Natural killer cell (primary cell): ENCODE measurements around the gene LYST. TPM values are rescaled to one million over a fixed set of nuclear protein-coding genes. Genes with fewer than 3 reads are reported as not detected.

Experiments used
- ATAC-seq, 3 donors: fragments of 150-1000 bp in 2 of 3; fragments of 200-7000 bp in 1 of 3; cut with Tn5 transposase; 1 replicate in 1 of 3; 2 replicates in 2 of 3; pipeline ENCODE4 v1.10.0; 2021; ENCODE audit warnings: mild to moderate bottlenecking in 2 of 3, moderate library complexity in 2 of 3
- DNase-seq, 2 donors: peaks; one replicate each; pipeline versions ENCODE4 v3.0.0 to v3.0.0-alpha.2; 2013 to 2021; ENCODE audit warnings: mixed read lengths in 1 of 2
- H3K27ac ChIP-seq: one replicate; pipeline ENCODE4 v1.5.1; 2013; ENCODE audit warnings: mild to moderate bottlenecking, low read length
- H3K27me3 ChIP-seq: one replicate; pipeline ENCODE4 v1.6.1; 2013; ENCODE audit warnings: low read length; ENCODE audit not compliant: control insufficient read depth, insufficient read depth
- H3K36me3 ChIP-seq: one replicate; pipeline ENCODE4 v1.6.1; 2013; ENCODE audit warnings: low read length; ENCODE audit not compliant: control insufficient read depth, insufficient read depth
- H3K4me1 ChIP-seq: one replicate; pipeline ENCODE4 v1.6.1; 2013; ENCODE audit warnings: low read length; ENCODE audit not compliant: control insufficient read depth, insufficient read depth
- H3K4me3 ChIP-seq: one replicate; pipeline ENCODE4 v1.5.1; 2013; ENCODE audit warnings: low read length
- H3K9me3 ChIP-seq: one replicate; pipeline ENCODE4 v1.6.1; 2013; ENCODE audit warnings: low read length; ENCODE audit not compliant: control insufficient read depth, insufficient read depth
- H3K27ac Mint-ChIP-seq, 2 donors: one replicate each; pipeline ENCODE4 v1.8.0; 2022; ENCODE audit warnings: mild to moderate bottlenecking in 2 of 2, mixed read lengths in 2 of 2, moderate library complexity in 1 of 2
- H3K27me3 Mint-ChIP-seq, 2 donors: one replicate each; pipeline ENCODE4 v1.8.0; 2022; ENCODE audit warnings: low read depth in 2 of 2, mixed read lengths in 2 of 2
- H3K36me3 Mint-ChIP-seq: one replicate; pipeline ENCODE4 v1.8.0; 2022; ENCODE audit warnings: mixed read lengths
- H3K4me1 Mint-ChIP-seq, 2 donors: one replicate each; pipeline ENCODE4 v1.8.0; 2022; ENCODE audit warnings: mixed read lengths in 2 of 2
- H3K4me3 Mint-ChIP-seq: one replicate; pipeline ENCODE4 v1.8.0; 2022; ENCODE audit warnings: mild to moderate bottlenecking, moderate library complexity, mixed read lengths
- H3K9me3 Mint-ChIP-seq, 2 donors: one replicate each; pipeline ENCODE4 v1.8.0; 2022; ENCODE audit warnings: mixed read lengths in 2 of 2
- CTCF ChIP-seq: fragments of 200-600 bp; IDR thresholded peaks from one replicate; pipeline ENCODE4 v1.8.0; 2022; ENCODE audit warnings: antibody characterized with exemption
- WGBS: methylation state at CpG from one replicate; pipeline ENCODE4 v1.1.7; 2013; ENCODE audit warnings: missing lambda C conversion rate; ENCODE audit not compliant: insufficient coverage; 5-methylcytosine and 5-hydroxymethylcytosine counted together
- intact Hi-C: fragments of 100-400 bp; cut with micrococcal nuclease; formaldehyde crosslinking; loops from one replicate; pipeline ENCODE4 v1.14.2; 2022
- total RNA-seq, 4 donors: library from RNA; stranded (reverse); fragments of 120-200 nt in 1 of 4; gene quantifications; one replicate each; pipeline versions ENCODE4 v1.2.3 to v1.2.4, GENCODE V29; 2013 to 2022

The LYST gene
- total RNA-seq, 3 donors from 2014 or later (not counting 1 experiment from before 2014, with no cell fraction given), result 89.9 to 115 (median 93.6) TPM

- Histone ChIP-seq H3K9me3 (no peaks in the 10 kb centered on the region), H3K4me3 (no peak overlapping the region), H3K27me3 (no peaks in the 10 kb centered on the region), H3K27ac (no peak overlapping the region), H3K4me1 (peaks cover 21% of the 10 kb centered on the region), H3K36me3 (peaks cover 3% of the 10 kb centered on the region)
- Mint-ChIP-seq H3K4me3 (peak overlapping the region; percentile 21), H3K4me1 (peaks cover 28 to 43% of the 10 kb centered on the region in 2 donors), H3K27me3 (no peaks in the 10 kb centered on the region), H3K36me3 (no peaks in the 10 kb centered on the region), H3K27ac (no peak overlapping the region), H3K9me3 (no peaks in the 10 kb centered on the region)
- intact Hi-C loops, result no loop called here
- DNase-seq, result no peak
- 33% methylated on average over 1 of the region's 2 CpGs for WGBS
- TF ChIP-seq CTCF, result no peak
- no peak for ATAC-seq
These were observed 8.9 kb downstream of the LYST start for GRCh38 chr1:235857756-235858155.

- TF ChIP-seq CTCF, result no peak
- no peaks in the 10 kb centered on the region for H3K9me3 ChIP-seq
- intact Hi-C loops, result loop anchor here (1.0 kb wide), 1 partner anchor 9 kb away; no protein-coding TSS in a partner anchor
- Mint-ChIP-seq H3K9me3 (no peaks in the 10 kb centered on the region), H3K27ac (peak overlapping the region in 1 of 2 donors; percentile 64), H3K27me3 (no peaks in the 10 kb centered on the region), H3K36me3 (no peaks in the 10 kb centered on the region), H3K4me1 (peaks cover 33 to 42% of the 10 kb centered on the region in 2 donors), H3K4me3 (peak overlapping the region; percentile 25)
- peak; percentile 56 to 67 (median 59) for ATAC-seq
- H3K4me1 ChIP-seq, result peaks cover 19% of the 10 kb centered on the region
- no peak overlapping the region for H3K4me3 ChIP-seq
- peaks cover 3% of the 10 kb centered on the region for H3K36me3 ChIP-seq
- no CpG with 5 or more reads among the region's 1 CpG for WGBS
- H3K27me3 ChIP-seq, result no peaks in the 10 kb centered on the region
- no peak for DNase-seq
- H3K27ac ChIP-seq, result peak overlapping the region; percentile 52
These were observed 10.8 kb downstream of the LYST start for GRCh38 chr1:235855811-235856429.

- Mint-ChIP-seq H3K27me3 (no peaks in the 10 kb centered on the region), H3K27ac (peak overlapping the region; percentile 57 to 60), H3K36me3 (no peaks in the 10 kb centered on the region), H3K4me1 (peaks cover 49 to 58% of the 10 kb centered on the region in 2 donors), H3K4me3 (peak overlapping the region; percentile 10), H3K9me3 (no peaks in the 10 kb centered on the region)
- WGBS, result 90% methylated on average over 3 of the region's 3 CpGs
- TF ChIP-seq CTCF, result no peak
- intact Hi-C loops, result no loop called here
- Histone ChIP-seq H3K4me3 (no peak overlapping the region), H3K27ac (no peak overlapping the region), H3K9me3 (no peaks in the 10 kb centered on the region), H3K36me3 (peaks cover 3% of the 10 kb centered on the region), H3K4me1 (peaks cover 19% of the 10 kb centered on the region), H3K27me3 (no peaks in the 10 kb centered on the region)
- DNase-seq, result no peak
- peak in 1 of 3 donors; percentile 43 for ATAC-seq
These were observed 12.4 kb downstream of the LYST start for GRCh38 chr1:235854347-235854746.

GRCh38 chr1:235853653-235854052 lies 13.1 kb downstream of the LYST start:
- peaks cover 17% of the 10 kb centered on the region for H3K4me1 ChIP-seq
- ATAC-seq (no peak), DNase-seq (no peak)
- no peak overlapping the region for H3K27ac ChIP-seq
- H3K4me3 ChIP-seq, result no peak overlapping the region
- peaks cover 56 to 65% of the 10 kb centered on the region in 2 donors for H3K4me1 Mint-ChIP-seq
- no peak for TF ChIP-seq CTCF
- no peaks in the 10 kb centered on the region for H3K27me3 ChIP-seq
- no peaks in the 10 kb centered on the region for H3K9me3 ChIP-seq
- H3K9me3 Mint-ChIP-seq, result no peaks in the 10 kb centered on the region
- WGBS, result 96% methylated on average over 6 of the region's 7 CpGs
- no peaks in the 10 kb centered on the region for H3K27me3 Mint-ChIP-seq
- peaks cover 3% of the 10 kb centered on the region for H3K36me3 ChIP-seq
- peak overlapping the region; percentile 57 to 60 for H3K27ac Mint-ChIP-seq
- intact Hi-C loops, result no loop called here
- no peak overlapping the region for H3K4me3 Mint-ChIP-seq
- no peaks in the 10 kb centered on the region for H3K36me3 Mint-ChIP-seq
